Mesenchymal stem cell (in vitro differentiated cells and primary cell): ENCODE measurements around the gene MYB.

Experiments
- DNase-seq: peaks from one replicate; pipeline ENCODE4 v3.0.0-alpha.2; 2013
- H2AFZ ChIP-seq: one replicate; pipeline ENCODE4 v1.6.1; 2013; ENCODE audit warnings: low read depth, mild to moderate bottlenecking, control low read depth, inconsistent platforms, low read length, moderate library complexity
- H2AK5ac ChIP-seq: 2 replicates; pipeline ENCODE4 v1.6.1; 2013; ENCODE audit warnings: low read length, moderate library complexity, mild to moderate bottlenecking, inconsistent platforms; ENCODE audit not compliant: severe bottlenecking
- H2BK120ac ChIP-seq: one replicate; pipeline ENCODE4 v1.6.1; 2013; ENCODE audit warnings: low read depth, mild to moderate bottlenecking, inconsistent platforms, low read length, moderate library complexity
- H2BK12ac ChIP-seq, 2 experiments: one replicate each; pipeline ENCODE4 v1.6.1; 2013; ENCODE audit warnings: inconsistent platforms in 2 of 2, low read length in 2 of 2, mild to moderate bottlenecking in 2 of 2, moderate library complexity in 2 of 2, control low read depth in 1 of 2
- H2BK15ac ChIP-seq: one replicate; pipeline ENCODE4 v1.6.1; 2013; ENCODE audit warnings: mild to moderate bottlenecking, low read depth, inconsistent platforms; ENCODE audit not compliant: poor library complexity, severe bottlenecking
- H2BK5ac ChIP-seq: 2 replicates; pipeline ENCODE4 v1.6.1; 2013; ENCODE audit warnings: low read depth, mild to moderate bottlenecking, low read length, control low read depth, inconsistent platforms; ENCODE audit not compliant: poor library complexity, severe bottlenecking
- H3K14ac ChIP-seq, 2 experiments: one replicate each; pipeline ENCODE4 v1.6.1; 2013; ENCODE audit warnings: inconsistent platforms in 2 of 2, low read length in 2 of 2, control low read depth in 1 of 2, mild to moderate bottlenecking in 1 of 2, moderate library complexity in 1 of 2
- H3K18ac ChIP-seq, 2 experiments: one replicate each; pipeline ENCODE4 v1.6.1; 2013; ENCODE audit warnings: inconsistent platforms in 2 of 2, low read length in 2 of 2, control low read depth in 1 of 2, low read depth in 1 of 2, mild to moderate bottlenecking in 1 of 2
- H3K23ac ChIP-seq, 2 experiments: one replicate each; pipeline ENCODE4 v1.6.1; 2013; ENCODE audit warnings: inconsistent platforms in 2 of 2, low read length in 2 of 2, mild to moderate bottlenecking in 2 of 2, moderate library complexity in 2 of 2, control low read depth in 1 of 2
- H3K27ac ChIP-seq: 2 replicates; pipeline ENCODE4 v1.5.1; 2013; ENCODE audit warnings: mild to moderate bottlenecking, moderate library complexity, low read length, control low read depth, inconsistent platforms; ENCODE audit not compliant: poor library complexity, severe bottlenecking
- H3K27me3 ChIP-seq, 2 experiments: 2 replicates each; pipeline versions ENCODE4 v1.6.1 to v1.7.0; 2013; ENCODE audit warnings: low read length in 2 of 2, mild to moderate bottlenecking in 2 of 2, moderate library complexity in 2 of 2, control low read depth in 1 of 2, inconsistent platforms in 1 of 2; ENCODE audit not compliant: control insufficient read depth in 1 of 2, insufficient read depth in 1 of 2
- H3K36me3 ChIP-seq, 2 experiments: 2 replicates each; pipeline versions ENCODE4 v1.6.1 to v1.7.0; 2013; ENCODE audit warnings: low read length in 2 of 2, control low read depth in 1 of 2, inconsistent platforms in 1 of 2, low read depth in 1 of 2, mild to moderate bottlenecking in 1 of 2; ENCODE audit not compliant: insufficient read depth in 2 of 2, control insufficient read depth in 1 of 2
- H3K4ac ChIP-seq, 2 experiments: one replicate each; pipeline ENCODE4 v1.6.1; 2013; ENCODE audit warnings: inconsistent platforms in 2 of 2, low read length in 2 of 2, mild to moderate bottlenecking in 2 of 2, moderate library complexity in 2 of 2, control low read depth in 1 of 2, low read depth in 1 of 2
- H3K4me1 ChIP-seq: 2 replicates; pipeline ENCODE4 v1.6.1; 2013; ENCODE audit warnings: low read depth, low read length, control low read depth; ENCODE audit not compliant: control insufficient read depth, insufficient read depth
- H3K4me2 ChIP-seq: 2 replicates; pipeline ENCODE4 v1.6.1; 2013; ENCODE audit warnings: low read length, mild to moderate bottlenecking, inconsistent platforms; ENCODE audit not compliant: poor library complexity, severe bottlenecking
- H3K4me3 ChIP-seq, 2 experiments: 2 replicates each; pipeline versions ENCODE4 v1.5.1 to v1.7.0; 2013; ENCODE audit warnings: low read length in 2 of 2, mild to moderate bottlenecking in 2 of 2, control low read depth in 1 of 2, low read depth in 1 of 2; ENCODE audit not compliant: insufficient read depth in 1 of 2
- H3K79me1 ChIP-seq: replicated peaks from 2 replicates; pipeline ENCODE4 v1.6.1; 2013; ENCODE audit warnings: mild to moderate bottlenecking, control low read depth, low read length, inconsistent platforms; ENCODE audit not compliant: poor library complexity, severe bottlenecking
- H3K9ac ChIP-seq: 2 replicates; pipeline ENCODE4 v1.7.0; 2013; ENCODE audit warnings: mild to moderate bottlenecking, low read length, moderate library complexity
- H3K9me3 ChIP-seq: 2 replicates; pipeline ENCODE4 v1.7.0; 2013; ENCODE audit warnings: mild to moderate bottlenecking, low read length; ENCODE audit not compliant: control insufficient read depth
- H4K8ac ChIP-seq: one replicate; pipeline ENCODE4 v1.6.1; 2013; ENCODE audit warnings: inconsistent platforms, mild to moderate bottlenecking, low read length, moderate library complexity
- H4K91ac ChIP-seq: one replicate; pipeline ENCODE4 v1.6.1; 2013; ENCODE audit warnings: mild to moderate bottlenecking, low read length, inconsistent platforms
- WGBS: methylation state at CpG from one replicate; pipeline ENCODE4 v1.1.7; 2013; ENCODE audit warnings: mixed read lengths; 5-methylcytosine and 5-hydroxymethylcytosine counted together

The MYB gene

DNA sequence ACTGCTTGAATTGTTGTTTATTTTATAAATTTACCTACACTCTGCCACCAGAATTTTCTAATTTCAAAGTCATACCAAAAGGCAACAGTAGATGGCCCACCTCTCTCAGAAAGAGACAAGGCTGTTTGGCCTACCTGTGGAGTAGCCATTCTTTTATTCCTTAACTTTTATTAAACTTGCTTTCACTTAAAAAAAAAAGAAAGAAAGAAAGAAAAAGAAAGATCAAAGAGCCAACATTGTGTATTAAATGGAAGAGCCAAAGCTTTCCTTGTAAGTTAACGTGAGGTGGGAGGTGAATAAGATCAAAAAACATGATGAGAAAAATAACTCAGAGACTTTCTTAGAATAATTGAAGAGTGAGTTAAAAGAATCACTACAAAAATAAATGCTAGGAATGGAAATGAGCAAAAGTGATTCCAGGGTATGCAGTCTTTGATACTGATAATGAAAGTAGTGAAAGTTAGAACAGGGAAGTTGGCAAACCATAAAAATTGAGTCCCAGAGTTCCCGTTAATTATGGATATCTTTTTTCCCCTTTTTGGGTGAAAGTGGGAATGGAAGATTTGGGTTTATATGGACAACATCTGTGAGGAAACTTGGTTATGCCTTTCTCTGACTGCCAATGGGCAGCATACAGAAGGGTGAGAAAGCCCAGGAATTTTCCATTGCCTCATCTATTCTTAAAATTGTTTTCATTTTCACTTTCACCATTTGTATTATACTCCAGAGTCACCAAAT is 35.9 kb upstream of the MYB start:
- Histone ChIP-seq H3K9ac (peak overlapping the region; percentile 31), H3K4me2 (no peak overlapping the region), H3K79me1 (no peaks in the 10 kb centered on the region), H3K27me3 (peaks cover 0 to 7% of the 10 kb centered on the region in 2 experiments), H3K27ac (no peak overlapping the region), H4K8ac (no peak overlapping the region), H3K4ac (no peak overlapping the region), H2BK15ac (no peak overlapping the region), H2AK5ac (no peak overlapping the region), H4K91ac (no peak overlapping the region), H3K4me1 (peaks cover 2% of the 10 kb centered on the region), H3K18ac (no peak overlapping the region), H2AFZ (no peak overlapping the region), H2BK5ac (no peak overlapping the region), H3K36me3 (no peaks in the 10 kb centered on the region), H3K23ac (no peak overlapping the region), H3K14ac (no peak overlapping the region), H3K4me3 (no peak overlapping the region), H2BK120ac (no peak overlapping the region), H2BK12ac (no peak overlapping the region), H3K9me3 (no peaks in the 10 kb centered on the region)
- WGBS: 97% methylated on average over 2 of the region's 2 CpGs
- peak; percentile 42 for DNase-seq

DNA sequence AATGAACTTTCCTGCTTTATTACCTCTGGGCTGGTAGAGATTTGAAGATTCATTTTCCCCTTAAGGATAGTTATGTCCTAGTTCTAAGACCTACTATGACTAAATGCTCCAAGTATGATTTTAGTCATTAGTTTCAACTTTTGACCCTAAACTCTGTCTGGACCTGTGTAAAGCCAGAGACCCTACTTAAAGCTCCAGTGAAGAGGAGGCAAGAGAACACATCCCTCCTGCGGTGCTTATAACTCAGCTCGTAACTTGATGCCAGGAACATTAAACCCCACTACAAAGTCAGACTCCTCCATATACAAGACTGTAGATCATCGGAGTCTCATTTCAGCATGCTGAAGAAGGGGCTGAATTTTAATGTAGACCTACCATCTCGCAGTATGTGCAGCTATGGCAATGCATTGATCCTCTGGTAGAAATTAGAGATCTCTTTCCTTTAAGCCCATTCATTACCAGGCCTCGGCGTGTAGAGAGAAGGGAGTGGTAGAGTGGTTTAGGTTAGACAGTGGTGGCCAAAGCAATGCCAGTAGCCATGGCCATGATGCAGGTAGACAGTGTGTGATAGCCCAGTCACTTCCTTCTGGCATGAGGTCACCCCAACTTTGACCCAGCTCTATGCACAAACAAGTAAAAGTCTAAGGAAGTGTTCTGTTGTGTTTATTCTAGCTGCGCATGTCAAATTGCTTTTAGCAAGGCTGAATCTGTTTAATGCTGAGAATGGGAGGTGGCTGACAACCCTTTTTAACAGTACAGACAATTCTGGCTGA is 34.8 kb upstream of the MYB start:
- Histone ChIP-seq H3K4me3 (no peak overlapping the region), H3K27ac (no peak overlapping the region), H2BK120ac (no peak overlapping the region), H2AFZ (no peak overlapping the region), H3K79me1 (no peaks in the 10 kb centered on the region), H2BK12ac (peak overlapping the region in 1 of 2 experiments; percentile 7), H4K91ac (no peak overlapping the region), H3K36me3 (no peaks in the 10 kb centered on the region), H3K9ac (peak overlapping the region; percentile 31), H3K4me1 (peaks cover 2% of the 10 kb centered on the region), H3K23ac (no peak overlapping the region), H3K4me2 (no peak overlapping the region), H3K14ac (no peak overlapping the region), H3K27me3 (peaks cover 0 to 5% of the 10 kb centered on the region in 2 experiments), H2BK5ac (no peak overlapping the region), H3K4ac (no peak overlapping the region), H2BK15ac (no peak overlapping the region), H3K18ac (peak overlapping the region in 1 of 2 experiments; percentile 37), H3K9me3 (no peaks in the 10 kb centered on the region), H4K8ac (no peak overlapping the region), H2AK5ac (no peak overlapping the region)
- peak; percentile 54 for DNase-seq
- 80% methylated on average over 7 of the region's 7 CpGs for WGBS

DNA sequence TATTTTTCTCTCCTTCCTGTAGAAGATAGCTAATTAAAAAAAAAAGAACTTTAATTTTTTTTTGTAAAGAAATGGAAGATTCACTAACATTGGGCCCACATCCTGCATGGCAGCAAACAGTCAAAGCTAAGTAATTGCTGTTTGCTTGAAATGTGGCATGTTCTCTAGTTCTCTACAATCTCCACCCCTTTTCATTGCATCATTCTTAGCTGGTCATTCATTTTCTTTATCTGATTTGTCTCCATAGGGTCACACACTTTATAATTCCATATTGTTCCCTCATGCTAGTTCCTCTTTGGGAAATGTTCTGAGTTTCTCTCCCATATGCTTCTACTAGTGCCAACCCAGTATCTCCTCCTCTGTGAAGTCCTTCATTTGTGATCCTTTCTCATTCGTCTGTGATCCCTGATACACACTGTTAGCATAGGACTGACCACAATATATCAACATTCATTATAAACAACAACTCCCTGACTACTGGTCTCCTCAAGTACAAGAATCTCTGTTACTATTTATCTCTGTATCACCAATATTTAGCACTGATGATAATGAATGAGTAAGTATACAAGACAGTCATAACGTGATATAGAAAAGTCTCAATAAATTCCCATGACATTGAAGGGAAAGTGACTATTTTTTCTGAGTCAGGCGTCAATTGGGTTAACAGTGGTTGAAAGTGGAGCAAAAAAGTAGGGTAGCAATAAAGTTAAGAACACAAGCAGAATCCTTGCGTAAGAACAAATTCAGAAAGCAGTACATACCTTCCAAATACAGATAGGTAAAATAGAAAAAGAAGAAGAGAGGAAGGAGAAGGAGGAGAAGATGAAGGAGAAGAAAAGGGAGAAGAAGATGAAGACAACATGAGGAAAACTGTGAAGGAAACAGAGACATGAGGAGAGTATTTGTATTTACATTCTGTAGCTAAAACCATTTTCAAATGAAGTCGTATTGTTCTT is 33.2 kb upstream of the MYB start:
- no peak overlapping the region for H2BK15ac ChIP-seq
- H2BK12ac ChIP-seq: no peak overlapping the region
- no peak overlapping the region for H3K14ac ChIP-seq

More for the DNA sequence above, 33.2 kb upstream of the MYB start:
- Histone ChIP-seq H3K4ac (no peak overlapping the region), H2BK120ac (no peak overlapping the region), H3K4me2 (no peak overlapping the region), H3K36me3 (no peaks in the 10 kb centered on the region), H4K8ac (no peak overlapping the region), H3K23ac (no peak overlapping the region), H2BK5ac (no peak overlapping the region), H3K27me3 (no peaks in the 10 kb centered on the region), H4K91ac (no peak overlapping the region), H3K79me1 (no peaks in the 10 kb centered on the region), H3K9me3 (no peaks in the 10 kb centered on the region), H2AFZ (no peak overlapping the region), H3K18ac (no peak overlapping the region), H3K9ac (no peak overlapping the region), H3K4me3 (no peak overlapping the region), H3K4me1 (peaks cover 2% of the 10 kb centered on the region), H3K27ac (no peak overlapping the region), H2AK5ac (no peak overlapping the region)
- peak; percentile 72 for DNase-seq
- 63% methylated on average over 3 of the region's 5 CpGs for WGBS
